Measurements from ENCODE around the gene CRYL1. TPM values are rescaled to one million over a fixed set of nuclear protein-coding genes. Genes with fewer than 3 reads are reported as not detected.

The CRYL1 gene
- total and polyA plus RNA-seq, 4 donors = 21.9 to 72.1 (median 35.4) TPM

GRCh38 chr13:20474515-20474914 is 51.1 kb downstream of the CRYL1 start:
- no peaks in the 10 kb centered on the region for H3K4me1 ChIP-seq (ENCODE audit: control insufficient read depth in 1 of 2, insufficient read depth in 2 of 2, low read length in 2 of 2)
- no peak overlapping the region for H3K27ac ChIP-seq (ENCODE audit: low read depth in 1 of 2, low read length in 2 of 2)
- ATAC-seq (ENCODE audit: low FRiP score) = no peak
- no peak overlapping the region for H3K4me3 ChIP-seq (ENCODE audit: low read length in 2 of 2)
- H3K27me3 ChIP-seq (ENCODE audit: control insufficient read depth in 1 of 2, insufficient read depth in 2 of 2, low read length in 1 of 2) = no peaks in the 10 kb centered on the region
- intact Hi-C loops (cut with DNase I) = no loop called here
- DNase-seq = no peak
- WGBS, 2 donors = 97 to 99% methylated on average over 3 of the region's 3 CpGs
- H3K36me3 ChIP-seq (ENCODE audit: control insufficient read depth in 1 of 2, insufficient read depth in 2 of 2, low read length in 1 of 2) = no peaks in the 10 kb centered on the region
- H3K9me3 ChIP-seq (ENCODE audit: control insufficient read depth, low read length) = no peaks in the 10 kb centered on the region

- ATAC-seq (ENCODE audit: low FRiP score) = no peak
- H3K4me3 ChIP-seq (ENCODE audit: low read length in 2 of 2) = no peak overlapping the region
- no peak overlapping the region for H3K27ac ChIP-seq (ENCODE audit: low read depth in 1 of 2, low read length in 2 of 2)
- intact Hi-C loops (cut with DNase I) = no loop called here
- no peak for DNase-seq
- WGBS, 2 donors = 86% methylated on average over 6 of the region's 6 CpGs
- H3K9me3 ChIP-seq (ENCODE audit: control insufficient read depth, low read length) = no peaks in the 10 kb centered on the region
- H3K4me1 ChIP-seq (ENCODE audit: control insufficient read depth in 1 of 2, insufficient read depth in 2 of 2, low read length in 2 of 2) = no peaks in the 10 kb centered on the region
- no peaks in the 10 kb centered on the region for H3K36me3 ChIP-seq (ENCODE audit: control insufficient read depth in 1 of 2, insufficient read depth in 2 of 2, low read length in 1 of 2)
- H3K27me3 ChIP-seq (ENCODE audit: control insufficient read depth in 1 of 2, insufficient read depth in 2 of 2, low read length in 1 of 2) = no peaks in the 10 kb centered on the region
These were observed 51.8 kb downstream of the CRYL1 start for GRCh38 chr13:20473888-20474287.

GRCh38 chr13:20473139-20473538 is 52.5 kb downstream of the CRYL1 start:
- H3K36me3 ChIP-seq (ENCODE audit: control insufficient read depth in 1 of 2, insufficient read depth in 2 of 2, low read length in 1 of 2) = no peaks in the 10 kb centered on the region
- no peaks in the 10 kb centered on the region for H3K9me3 ChIP-seq (ENCODE audit: control insufficient read depth, low read length)
- H3K27me3 ChIP-seq (ENCODE audit: control insufficient read depth in 1 of 2, insufficient read depth in 2 of 2, low read length in 1 of 2) = no peaks in the 10 kb centered on the region
- intact Hi-C loops (cut with DNase I) = no loop called here
- H3K27ac ChIP-seq (ENCODE audit: low read depth in 1 of 2, low read length in 2 of 2) = no peak overlapping the region
- no peak overlapping the region for H3K4me3 ChIP-seq (ENCODE audit: low read length in 2 of 2)
- ATAC-seq (ENCODE audit: low FRiP score) (no peak), DNase-seq (no peak)
- H3K4me1 ChIP-seq (ENCODE audit: control insufficient read depth in 1 of 2, insufficient read depth in 2 of 2, low read length in 2 of 2) = no peaks in the 10 kb centered on the region
- 82 to 85% methylated on average over 14 of the region's 14 CpGs for WGBS, 2 donors

- Histone ChIP-seq H3K27ac (ENCODE audit: low read depth in 1 of 2, low read length in 2 of 2) (no peak overlapping the region), H3K4me3 (ENCODE audit: low read length in 2 of 2) (no peak overlapping the region), H3K9me3 (ENCODE audit: control insufficient read depth, low read length) (no peaks in the 10 kb centered on the region), H3K27me3 (ENCODE audit: control insufficient read depth in 1 of 2, insufficient read depth in 2 of 2, low read length in 1 of 2) (no peaks in the 10 kb centered on the region), H3K36me3 (ENCODE audit: control insufficient read depth in 1 of 2, insufficient read depth in 2 of 2, low read length in 1 of 2) (no peaks in the 10 kb centered on the region), H3K4me1 (ENCODE audit: control insufficient read depth in 1 of 2, insufficient read depth in 2 of 2, low read length in 2 of 2) (no peaks in the 10 kb centered on the region)
- ATAC-seq (ENCODE audit: low FRiP score) (no peak), DNase-seq (no peak)
- 90 to 93% methylated on average over 8 of the region's 8 CpGs for WGBS, 2 donors
- intact Hi-C loops (cut with DNase I) = no loop called here
These were observed 53.1 kb downstream of the CRYL1 start for GRCh38 chr13:20472531-20472930.

GRCh38 chr13:20470136-20470535 is 55.5 kb downstream of the CRYL1 start:
- Histone ChIP-seq H3K4me3 (ENCODE audit: low read length in 2 of 2) (no peak overlapping the region), H3K9me3 (ENCODE audit: control insufficient read depth, low read length) (no peaks in the 10 kb centered on the region), H3K36me3 (ENCODE audit: control insufficient read depth in 1 of 2, insufficient read depth in 2 of 2, low read length in 1 of 2) (no peaks in the 10 kb centered on the region), H3K4me1 (ENCODE audit: control insufficient read depth in 1 of 2, insufficient read depth in 2 of 2, low read length in 2 of 2) (no peaks in the 10 kb centered on the region), H3K27me3 (ENCODE audit: control insufficient read depth in 1 of 2, insufficient read depth in 2 of 2, low read length in 1 of 2) (no peaks in the 10 kb centered on the region), H3K27ac (ENCODE audit: low read depth in 1 of 2, low read length in 2 of 2) (no peak overlapping the region)
- 97 to 99% methylated on average over 8 of the region's 8 CpGs for WGBS, 2 donors
- ATAC-seq (ENCODE audit: low FRiP score) (no peak), DNase-seq (no peak)
- intact Hi-C loops (cut with DNase I) = no loop called here

- WGBS, 2 donors = 93 to 94% methylated on average over 2 of the region's 2 CpGs
- Histone ChIP-seq H3K27me3 (ENCODE audit: control insufficient read depth in 1 of 2, insufficient read depth in 2 of 2, low read length in 1 of 2) (no peaks in the 10 kb centered on the region), H3K36me3 (ENCODE audit: control insufficient read depth in 1 of 2, insufficient read depth in 2 of 2, low read length in 1 of 2) (no peaks in the 10 kb centered on the region), H3K27ac (ENCODE audit: low read depth in 1 of 2, low read length in 2 of 2) (no peak overlapping the region), H3K4me1 (ENCODE audit: control insufficient read depth in 1 of 2, insufficient read depth in 2 of 2, low read length in 2 of 2) (no peaks in the 10 kb centered on the region), H3K4me3 (ENCODE audit: low read length in 2 of 2) (no peak overlapping the region), H3K9me3 (ENCODE audit: control insufficient read depth, low read length) (no peaks in the 10 kb centered on the region)
- intact Hi-C loops (cut with DNase I) = no loop called here
- no peak for DNase-seq
- ATAC-seq (ENCODE audit: low FRiP score) = no peak
These were observed 59.3 kb downstream of the CRYL1 start for GRCh38 chr13:20466371-20466770.

- intact Hi-C loops (cut with DNase I) = no loop called here
- ATAC-seq (ENCODE audit: low FRiP score) = no peak
- Histone ChIP-seq H3K27ac (ENCODE audit: low read depth in 1 of 2, low read length in 2 of 2) (no peak overlapping the region), H3K36me3 (ENCODE audit: control insufficient read depth in 1 of 2, insufficient read depth in 2 of 2, low read length in 1 of 2) (no peaks in the 10 kb centered on the region), H3K4me3 (ENCODE audit: low read length in 2 of 2) (no peak overlapping the region), H3K4me1 (ENCODE audit: control insufficient read depth in 1 of 2, insufficient read depth in 2 of 2, low read length in 2 of 2) (no peaks in the 10 kb centered on the region), H3K27me3 (ENCODE audit: control insufficient read depth in 1 of 2, insufficient read depth in 2 of 2, low read length in 1 of 2) (no peaks in the 10 kb centered on the region), H3K9me3 (ENCODE audit: control insufficient read depth, low read length) (no peaks in the 10 kb centered on the region)
- WGBS, 2 donors = 54 to 64% methylated on average over 6 of the region's 6 CpGs
- DNase-seq = no peak
These were observed 60.3 kb downstream of the CRYL1 start for GRCh38 chr13:20465218-20465879.

GRCh38 chr13:20462921-20463320 is 62.7 kb downstream of the CRYL1 start:
- Histone ChIP-seq H3K4me3 (ENCODE audit: low read length in 2 of 2) (no peak overlapping the region), H3K27me3 (ENCODE audit: control insufficient read depth in 1 of 2, insufficient read depth in 2 of 2, low read length in 1 of 2) (no peaks in the 10 kb centered on the region), H3K27ac (ENCODE audit: low read depth in 1 of 2, low read length in 2 of 2) (no peak overlapping the region), H3K9me3 (ENCODE audit: control insufficient read depth, low read length) (no peaks in the 10 kb centered on the region), H3K4me1 (ENCODE audit: control insufficient read depth in 1 of 2, insufficient read depth in 2 of 2, low read length in 2 of 2) (no peaks in the 10 kb centered on the region), H3K36me3 (ENCODE audit: control insufficient read depth in 1 of 2, insufficient read depth in 2 of 2, low read length in 1 of 2) (no peaks in the 10 kb centered on the region)
- DNase-seq = no peak
- WGBS, 2 donors = 79 to 81% methylated on average over 8 of the region's 8 CpGs
- ATAC-seq (ENCODE audit: low FRiP score) = no peak
- intact Hi-C loops (cut with DNase I) = no loop called here

- DNase-seq (no peak), ATAC-seq (ENCODE audit: low FRiP score) (no peak)
- 58 to 64% methylated on average over 6 of the region's 6 CpGs for WGBS, 2 donors
- Histone ChIP-seq H3K4me3 (ENCODE audit: low read length in 2 of 2) (no peak overlapping the region), H3K9me3 (ENCODE audit: control insufficient read depth, low read length) (no peaks in the 10 kb centered on the region), H3K27ac (ENCODE audit: low read depth in 1 of 2, low read length in 2 of 2) (no peak overlapping the region), H3K36me3 (ENCODE audit: control insufficient read depth in 1 of 2, insufficient read depth in 2 of 2, low read length in 1 of 2) (no peaks in the 10 kb centered on the region), H3K4me1 (ENCODE audit: control insufficient read depth in 1 of 2, insufficient read depth in 2 of 2, low read length in 2 of 2) (no peaks in the 10 kb centered on the region), H3K27me3 (ENCODE audit: control insufficient read depth in 1 of 2, insufficient read depth in 2 of 2, low read length in 1 of 2) (no peaks in the 10 kb centered on the region)
- intact Hi-C loops (cut with DNase I) = no loop called here
These were observed 63.1 kb downstream of the CRYL1 start for GRCh38 chr13:20462533-20462915.
